NOMO-1 treated with DMSO at 0.1 percent for 48 hours (cell line): ENCODE measurements around the gene CCL24.
A peak's percentile ranks its signal among the peaks of the same experiment; 100 is the strongest.
"Not testable (repeated sequence)": the region's sequence is repeated elsewhere in the genome, so short reads cannot be mapped to it uniquely, and the experiment has no call there.

Source experiments
- DNase-seq: peaks from one replicate; lab custom pipeline; 2025; ENCODE audit not compliant: unreplicated experiment; lab: John Stamatoyannopoulos, UW

Gene CCL24

GRCh38 chr7:75788154-75788847 is 25.3 kb downstream of the CCL24 start:
- DNase-seq = not testable (repeated sequence)

GRCh38 chr7:75783058-75783457 is 30.5 kb downstream of the CCL24 start:
- not testable (repeated sequence) for DNase-seq

- DNase-seq = not testable (repeated sequence)
Observed at GRCh38 chr7:75780647-75781273, 32.8 kb downstream of the CCL24 start.

GRCh38 chr7:75779516-75779915 is 34.1 kb downstream of the CCL24 start:
- not testable (repeated sequence) for DNase-seq

- not testable (repeated sequence) for DNase-seq
Observed at GRCh38 chr7:75779035-75779434, 34.6 kb downstream of the CCL24 start.

GRCh38 chr7:75776295-75776971 is 37.2 kb downstream of the CCL24 start:
- DNase-seq = peak; percentile 88

GRCh38 chr7:75773958-75774357 is 39.6 kb downstream of the CCL24 start:
- not testable (repeated sequence) for DNase-seq

- no peak for DNase-seq
Observed at GRCh38 chr7:75772081-75773077, 41.2 kb downstream of the CCL24 start, which contains the start of gene CCL26. CCL26 (minus strand) TSS chr7:75772211; CDS start chr7:75772176, 35 bp downstream.

- DNase-seq = peak; percentile 85
Observed at GRCh38 chr7:75771224-75771623, 42.4 kb downstream of the CCL24 start.

- peak; percentile 98 for DNase-seq
Observed at GRCh38 chr7:75762350-75762917, 51.2 kb downstream of the CCL24 start.

- DNase-seq = peak; percentile 69
Observed at GRCh38 chr7:75761801-75762200, 51.8 kb downstream of the CCL24 start.
